C4-2B (cell line): Measurements from ENCODE around the gene WNT11.

Experiments used
- CTCF ChIP-seq: fragments of 450-650 bp; conservative IDR thresholded peaks from 2 replicates; pipeline ENCODE4 v1.5.1; 2017; ENCODE audit warnings: mild to moderate bottlenecking
- ZFX ChIP-seq: fragments of 450-650 bp; IDR thresholded peaks from 2 replicates; pipeline ENCODE4 v1.6.1; 2017

GRCh38 chr11:76252631-76253070 is 46.3 kb upstream of the WNT11 start:
- no peak for TF ChIP-seq ZFX
- TF ChIP-seq CTCF: no peak
